ENCODE measurements around the gene TBC1D2B.

TBC1D2B gene

GRCh38 chr15:78033864-78034263 is 43.6 kb downstream of the TBC1D2B start (continued):
- TF ChIP-seq ZNF645 (tag by site-specific recombination; IDR thresholded peaks at IDR 0.05) (no peak), PATZ1 (tag by site-specific recombination; IDR thresholded peaks at IDR 0.05) (0 out of 2 replicates have a peak, but pooled peaks have one; percentile 6), ZNF398 (tag by site-specific recombination; IDR thresholded peaks at IDR 0.05) (no peak), ZNF76 (tag by site-specific recombination; IDR thresholded peaks at IDR 0.05; ENCODE audit: borderline replicate concordance, low read depth) (no peak), ZBTB20 (tag by site-specific recombination; IDR thresholded peaks at IDR 0.05) (no peak), ZBTB7A (tag by site-specific recombination; IDR thresholded peaks at IDR 0.05; ENCODE audit: low read depth) (no peak), ZNF19 (tag by site-specific recombination; IDR thresholded peaks at IDR 0.05; ENCODE audit: low read depth) (no peak), ZNF24 (tag by site-specific recombination; IDR thresholded peaks at IDR 0.05) (no peak), ZNF555 (tag by site-specific recombination; conservative IDR thresholded peaks at IDR 0.05) (no peak), ZNF785 (tag by site-specific recombination; IDR thresholded peaks at IDR 0.05) (no peak), KLF17 (tag by site-specific recombination; IDR thresholded peaks at IDR 0.05) (no peak), ZNF324 (tag by site-specific recombination; IDR thresholded peaks at IDR 0.05) (no peak), ZNF366 (tag by site-specific recombination; conservative IDR thresholded peaks at IDR 0.05) (0 out of 2 replicates have a peak, but pooled peaks have one; percentile 23), ZNF302 (tag by site-specific recombination; IDR thresholded peaks at IDR 0.05; ENCODE audit: low read depth) (no peak), ZNF266 (tag by site-specific recombination; IDR thresholded peaks at IDR 0.05; ENCODE audit: low read depth) (no peak), ZNF140 (tag by site-specific recombination; IDR thresholded peaks at IDR 0.05) (no peak), ZNF280D (tag by site-specific recombination; IDR thresholded peaks at IDR 0.05) (no peak), KLF7 (tag by site-specific recombination; IDR thresholded peaks at IDR 0.05; ENCODE audit: borderline replicate concordance) (no peak), SP2 (tag by site-specific recombination; IDR thresholded peaks at IDR 0.05) (no peak), INSM2 (tag by site-specific recombination; IDR thresholded peaks at IDR 0.05) (peak; percentile 69), ZNF341 (tag by site-specific recombination; IDR thresholded peaks at IDR 0.05; ENCODE audit: low read depth) (no peak), OVOL3 (tag by site-specific recombination; IDR thresholded peaks at IDR 0.05) (0 out of 2 replicates have a peak, but pooled peaks have one; percentile 40), ZNF26 (tag by site-specific recombination; IDR thresholded peaks at IDR 0.05) (no peak), ZNF747 (tag by site-specific recombination; IDR thresholded peaks at IDR 0.05) (no peak), ZNF146 (tag by site-specific recombination; IDR thresholded peaks at IDR 0.05) (no peak)

All from HEK293 (cell line).